Middle frontal gyrus (tissue), 1 donor: ENCODE results near the gene KCNK1.

Source experiments
- DNase-seq: peaks from one replicate; pipeline ENCODE4 v3.0.0-alpha.2; 2015; ENCODE audit warnings: low spot score; ENCODE audit errors: extremely low spot score

KCNK1 gene

DNA sequence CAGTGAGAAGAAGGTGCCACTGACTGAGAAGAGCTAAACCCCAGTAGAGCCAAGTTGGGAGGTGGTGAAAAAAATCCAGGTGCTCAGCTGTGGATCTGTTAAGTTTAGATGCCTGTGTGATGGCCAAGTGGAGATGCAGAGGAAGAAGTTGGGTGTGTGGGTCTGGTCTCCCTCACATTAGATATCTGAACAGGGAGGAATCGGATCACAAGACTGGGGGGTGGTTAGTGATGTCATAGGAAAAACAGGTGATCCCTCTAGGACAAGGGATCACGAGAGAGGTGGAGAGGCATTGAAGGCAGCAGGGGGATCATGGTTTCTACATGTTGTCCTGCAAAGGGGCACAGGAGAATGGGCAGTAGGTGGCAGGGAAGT is 22.6 kb downstream of the KCNK1 start:
- DNase-seq = no peak

DNA sequence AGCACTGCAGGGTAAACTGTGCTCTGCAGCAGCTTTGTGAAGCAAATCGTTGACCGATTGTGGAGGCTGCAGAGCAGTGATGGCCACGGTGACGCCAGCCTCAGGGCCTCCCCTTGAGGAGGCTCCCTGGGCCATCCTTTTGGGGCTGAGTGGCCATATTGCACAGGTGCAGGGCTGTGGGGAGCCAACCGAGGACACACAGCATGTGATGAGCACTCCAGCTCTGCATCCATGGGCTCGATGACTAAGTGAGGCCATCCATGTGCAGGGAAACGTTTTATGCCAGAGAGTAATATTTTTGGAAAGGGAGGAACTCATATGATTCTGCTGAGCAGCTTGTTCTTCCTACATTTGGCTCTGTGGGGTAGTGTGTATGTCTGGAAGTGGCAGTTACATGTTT is 24.6 kb downstream of the KCNK1 start:
- DNase-seq = no peak

DNA sequence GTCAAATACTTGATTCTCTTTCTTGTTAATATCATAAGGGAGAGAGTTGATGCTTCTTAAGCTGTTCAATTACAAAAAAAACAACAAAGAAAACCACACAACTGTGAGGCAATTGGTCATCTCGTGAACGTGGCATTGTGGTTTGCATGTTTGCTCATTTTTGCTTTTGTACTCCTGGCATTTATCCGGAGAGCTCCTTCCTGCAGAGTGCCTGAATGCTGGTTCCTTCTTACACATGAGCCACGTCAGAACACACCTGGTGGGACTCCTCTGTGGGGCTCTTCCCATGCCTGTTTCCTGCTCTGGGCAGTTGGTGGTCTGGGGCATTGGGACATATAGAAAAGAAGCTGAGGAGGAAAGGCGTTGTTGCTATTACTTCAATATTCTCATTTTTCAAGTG is 25.7 kb downstream of the KCNK1 start:
- DNase-seq = no peak

DNA sequence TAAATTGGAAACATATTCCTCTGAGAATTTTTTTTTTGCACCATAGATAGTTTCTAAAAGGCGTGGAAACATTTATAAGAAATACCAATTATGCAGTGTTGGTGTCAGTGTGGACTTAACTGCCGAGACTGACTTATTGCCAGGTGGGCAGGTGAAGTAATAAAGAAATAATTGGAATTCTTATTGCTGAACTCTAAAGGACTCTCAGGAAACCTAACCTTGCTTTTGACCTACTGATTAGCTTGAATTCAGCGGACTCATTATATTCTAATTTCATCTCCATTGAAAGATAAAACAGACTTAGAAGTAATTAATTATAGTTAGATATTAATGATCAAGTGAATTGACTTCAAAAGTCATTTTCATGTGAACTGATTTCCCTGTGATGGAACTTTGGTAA is 26.3 kb downstream of the KCNK1 start:
- no peak for DNase-seq

DNA sequence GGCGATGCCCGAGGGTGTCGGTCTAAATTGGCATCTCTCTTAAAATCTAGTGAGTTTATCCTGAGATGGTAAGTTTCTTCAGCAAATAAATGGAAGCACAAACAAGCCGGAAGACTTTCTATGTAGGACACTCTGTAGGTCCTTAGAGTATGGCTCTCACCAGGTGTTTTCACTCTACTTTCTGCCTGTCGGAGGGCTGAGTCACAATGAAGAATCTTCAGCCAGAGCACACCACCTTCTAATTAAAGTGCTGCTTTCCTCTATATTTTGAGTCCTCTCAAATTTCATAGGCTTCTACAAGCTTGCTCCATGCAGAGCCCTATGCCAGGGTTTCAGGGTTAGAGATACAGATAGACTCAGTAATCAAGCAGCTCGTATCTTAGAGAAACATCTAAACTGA is 27.1 kb downstream of the KCNK1 start:
- DNase-seq = no peak

DNA sequence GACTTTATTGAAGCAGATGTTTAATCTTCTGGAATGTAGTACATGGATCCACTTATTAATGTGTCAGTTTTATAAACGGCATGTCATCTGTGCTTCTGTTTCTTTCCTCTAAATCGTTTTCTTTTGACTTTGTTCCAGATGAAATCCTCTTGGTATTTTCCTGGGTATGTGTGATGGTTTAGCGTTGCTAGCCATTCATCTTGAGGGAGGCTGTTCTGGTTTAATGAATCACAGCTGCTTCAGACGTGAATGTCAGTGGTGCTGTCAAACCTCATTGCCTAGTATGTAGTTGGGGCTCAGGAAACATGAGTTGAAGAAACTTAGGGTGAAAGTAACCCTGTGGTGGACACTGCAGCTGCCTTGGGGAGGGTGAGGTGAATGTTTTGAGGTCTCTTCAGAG is 33.2 kb downstream of the KCNK1 start:
- DNase-seq = no peak

DNA sequence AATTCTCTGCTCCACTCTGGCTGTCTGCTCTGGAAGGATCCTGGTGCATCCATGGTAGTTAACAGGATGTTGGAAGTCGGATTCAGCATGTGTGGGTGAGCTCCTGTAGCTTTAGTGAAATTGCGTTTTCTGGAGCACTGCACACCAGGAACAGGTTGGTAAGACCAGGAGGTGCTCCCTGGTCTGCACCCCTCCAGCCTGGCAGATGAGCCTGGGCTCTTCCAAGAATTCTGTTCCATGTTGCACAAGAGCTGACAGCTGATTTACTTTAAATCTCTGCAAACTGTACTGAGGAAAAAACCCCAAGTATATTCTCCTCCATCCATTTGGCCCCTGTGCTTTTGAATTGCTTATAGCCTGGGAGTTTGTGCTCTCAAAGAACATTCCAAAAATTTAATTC is 33.7 kb downstream of the KCNK1 start:
- DNase-seq = no peak

DNA sequence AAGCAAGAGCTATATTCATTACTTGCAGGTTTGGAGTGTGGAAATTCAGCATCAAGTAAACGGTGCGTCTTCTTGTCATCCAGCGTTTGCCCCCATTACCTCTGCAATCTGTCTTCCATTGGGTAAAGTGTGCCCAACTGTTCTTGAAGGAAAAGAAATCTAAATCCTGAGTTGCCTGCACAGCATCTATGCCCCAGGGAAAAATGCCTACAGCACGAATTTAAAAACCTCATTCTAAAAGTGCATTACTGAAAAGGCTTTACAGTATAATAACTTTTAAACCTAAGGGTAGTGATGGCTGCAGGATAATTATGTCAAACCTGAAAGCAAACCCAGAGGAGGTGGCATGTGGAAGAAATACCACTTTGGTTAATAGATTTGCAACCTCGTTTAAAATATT is 37.2 kb downstream of the KCNK1 start:
- no peak for DNase-seq

DNA sequence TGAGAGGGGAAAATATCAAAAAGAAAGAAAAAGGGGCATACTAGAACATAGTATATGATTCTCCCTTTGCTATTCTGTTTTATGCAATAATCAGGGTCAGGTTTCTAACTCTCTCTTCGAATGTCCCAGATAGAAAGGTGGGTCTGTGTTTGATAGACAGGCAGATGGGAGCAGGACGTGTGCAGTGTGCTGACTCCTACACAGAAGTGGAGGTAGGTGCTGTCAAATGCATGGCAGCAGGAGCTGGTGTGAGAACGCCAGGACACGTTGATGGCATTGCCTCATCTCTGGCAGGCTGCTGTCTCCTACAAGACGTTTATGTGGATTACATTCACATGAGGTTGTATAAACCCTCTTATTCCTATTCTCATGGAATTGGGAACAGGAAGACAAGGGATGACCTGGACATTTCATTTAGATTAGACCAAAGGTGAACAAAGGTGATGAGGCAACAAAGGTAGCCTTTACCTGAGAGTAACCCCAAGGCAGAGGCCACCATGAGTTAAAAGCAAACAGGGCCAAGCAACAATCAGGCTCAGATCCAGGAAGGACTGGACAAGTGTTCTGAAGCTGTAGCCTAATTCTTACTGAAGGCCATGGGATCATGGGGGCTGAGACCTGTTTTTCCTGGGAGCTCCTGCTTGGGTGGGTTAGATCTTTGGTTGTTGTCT is 37.8 kb downstream of the KCNK1 start:
- DNase-seq = no peak

DNA sequence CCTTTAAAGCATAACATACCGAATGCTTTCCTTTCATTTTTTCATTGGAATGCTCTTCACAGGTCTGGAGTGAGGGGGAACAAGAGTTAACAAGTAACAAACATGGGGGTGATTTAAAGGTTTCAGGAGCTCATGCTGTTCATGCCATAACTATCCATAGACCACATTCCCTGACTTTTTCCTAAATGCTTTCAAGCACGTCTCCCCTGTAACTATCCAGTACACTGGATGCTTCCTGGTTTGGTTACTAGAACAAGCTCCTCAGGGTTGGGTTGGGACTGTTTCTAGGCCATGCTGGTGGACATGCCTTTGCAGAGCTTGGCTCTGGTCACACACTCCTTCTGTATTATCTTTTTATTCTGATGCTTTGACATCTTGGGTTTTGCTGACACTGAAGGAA is 38.6 kb downstream of the KCNK1 start:
- DNase-seq = no peak

DNA sequence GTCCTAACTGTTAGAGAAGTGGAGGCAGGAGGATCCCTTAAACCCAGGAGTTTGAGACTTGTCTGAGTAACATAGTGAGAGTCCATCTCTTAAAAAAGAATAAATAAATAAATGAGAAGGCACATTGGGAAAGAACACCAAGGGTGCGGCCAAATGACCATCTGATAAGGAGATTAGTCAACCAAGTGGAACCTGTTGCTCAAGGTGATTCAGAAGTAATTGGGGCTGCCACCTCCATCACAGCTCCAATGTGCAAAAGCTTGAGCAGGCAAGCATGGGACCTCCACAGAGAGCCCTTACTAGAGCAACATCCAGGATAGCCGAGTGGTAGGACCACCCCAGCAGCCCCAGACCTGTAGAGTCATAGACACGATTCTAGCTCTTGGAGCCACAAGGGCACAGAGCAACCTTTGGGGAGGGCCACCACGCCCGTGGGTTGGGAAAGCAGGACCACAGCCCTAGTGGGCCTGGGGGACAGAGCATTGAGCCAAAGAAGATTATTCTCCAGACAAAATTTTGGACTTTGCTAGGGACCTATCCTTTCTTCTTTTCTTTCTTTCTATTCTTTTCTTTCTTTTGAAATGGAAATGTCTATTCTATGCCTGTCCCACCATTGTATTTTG is 40.9 kb downstream of the KCNK1 start:
- DNase-seq = no peak

DNA sequence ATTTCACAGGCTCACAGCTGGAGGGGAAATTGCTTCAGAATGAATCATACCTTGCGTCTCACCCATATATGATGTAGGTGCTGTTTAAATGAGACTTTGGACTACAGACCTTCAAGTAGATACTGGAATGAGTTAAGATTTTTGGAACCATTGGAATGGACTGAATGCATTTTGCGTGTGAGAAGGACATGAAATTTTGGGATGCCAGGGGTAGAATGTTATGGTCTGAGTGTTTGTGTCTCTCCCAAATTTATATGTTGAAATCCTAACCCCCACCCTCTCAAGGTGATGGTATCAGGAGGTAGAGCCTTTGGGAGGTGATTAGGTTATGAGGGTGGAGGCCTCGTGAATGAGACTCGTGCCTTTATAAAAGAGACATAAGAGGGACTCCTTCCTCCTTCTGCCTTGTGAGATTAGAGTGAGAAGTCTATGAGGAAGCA is 41.4 kb downstream of the KCNK1 start:
- no peak for DNase-seq

DNA sequence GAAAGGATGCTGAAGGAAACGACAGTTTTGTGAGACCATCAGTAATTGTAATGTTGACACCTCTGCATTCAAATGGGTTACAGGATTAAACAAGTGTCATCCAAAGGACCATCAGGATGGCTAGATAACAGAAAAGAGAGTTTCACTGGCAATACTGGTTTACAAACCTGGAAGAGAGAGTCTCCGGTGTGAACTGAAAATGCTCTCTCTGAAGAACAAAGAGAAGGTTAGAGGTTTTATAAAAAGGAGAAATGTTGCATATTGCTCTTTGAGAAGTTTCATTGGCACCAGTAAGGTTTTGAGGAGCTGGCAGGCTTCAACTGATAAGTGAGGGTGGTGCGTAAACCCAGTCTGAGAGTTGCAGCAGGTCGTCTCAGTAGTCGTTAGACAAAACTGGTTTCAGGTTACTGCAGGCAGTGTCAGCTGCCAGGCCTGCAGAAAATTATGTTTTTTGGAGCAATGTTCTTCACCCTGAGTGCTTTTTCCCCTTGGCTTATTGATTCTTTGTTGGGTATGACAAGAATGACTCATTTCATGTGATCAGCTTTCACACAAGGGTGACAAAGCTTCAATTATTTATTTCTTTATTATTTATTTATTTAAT is 42.2 kb downstream of the KCNK1 start:
- no peak for DNase-seq

DNA sequence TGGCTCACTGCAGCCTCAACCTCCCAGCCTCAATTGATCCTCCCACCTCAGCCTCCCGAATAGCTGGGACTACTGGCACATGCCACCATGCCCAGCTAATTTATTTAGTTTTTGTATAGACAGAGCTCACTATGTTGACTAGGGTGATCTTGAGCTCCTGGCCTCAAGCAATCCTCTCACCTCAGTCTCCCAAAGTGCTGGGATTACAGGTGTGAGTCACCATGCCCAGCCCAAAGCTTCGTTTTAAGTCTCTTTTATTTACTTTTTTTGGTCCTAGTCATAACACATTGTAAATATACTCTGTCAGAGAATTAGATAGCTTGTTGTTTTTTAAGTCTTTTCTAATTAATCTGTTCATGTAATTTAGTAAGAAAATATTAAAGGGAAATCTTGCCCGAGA is 42.8 kb downstream of the KCNK1 start:
- DNase-seq = no peak

DNA sequence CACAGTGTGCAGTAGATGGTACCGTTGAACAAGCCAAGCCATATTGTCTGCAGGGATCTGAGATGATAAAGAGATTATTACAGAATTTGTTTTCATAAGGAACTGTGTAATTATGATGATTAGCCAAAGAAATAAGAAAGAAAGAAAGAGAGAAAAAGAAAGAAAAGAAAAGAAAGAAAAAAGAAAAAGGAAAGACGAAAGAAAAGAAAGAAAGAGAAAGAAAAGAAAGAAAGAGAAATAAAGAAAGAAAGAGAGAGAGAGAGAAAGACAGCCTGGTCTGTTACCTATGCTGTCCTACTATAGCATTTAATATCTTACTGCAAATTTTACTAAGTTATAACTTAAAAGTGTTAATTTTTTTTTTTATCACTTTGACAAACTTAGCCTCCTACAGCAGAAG is 43.6 kb downstream of the KCNK1 start:
- DNase-seq = no peak

DNA sequence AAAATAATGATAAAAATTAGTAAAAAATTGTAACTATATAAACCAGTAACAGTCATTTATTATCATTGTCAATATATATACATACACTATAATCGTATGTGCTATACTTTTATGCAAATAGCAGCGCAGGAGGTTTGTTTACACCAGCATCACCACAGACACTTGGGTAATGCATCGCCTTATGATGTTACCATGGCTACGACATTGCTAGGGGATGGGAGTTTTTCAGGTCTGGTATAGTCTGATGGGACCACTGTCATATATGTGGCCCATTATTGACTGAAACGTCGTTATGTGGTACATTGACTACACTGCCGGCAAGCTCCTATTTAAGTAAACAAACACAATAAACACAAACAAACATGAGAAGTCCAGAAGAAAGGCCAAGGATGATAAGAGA is 45.6 kb downstream of the KCNK1 start:
- DNase-seq = no peak

DNA sequence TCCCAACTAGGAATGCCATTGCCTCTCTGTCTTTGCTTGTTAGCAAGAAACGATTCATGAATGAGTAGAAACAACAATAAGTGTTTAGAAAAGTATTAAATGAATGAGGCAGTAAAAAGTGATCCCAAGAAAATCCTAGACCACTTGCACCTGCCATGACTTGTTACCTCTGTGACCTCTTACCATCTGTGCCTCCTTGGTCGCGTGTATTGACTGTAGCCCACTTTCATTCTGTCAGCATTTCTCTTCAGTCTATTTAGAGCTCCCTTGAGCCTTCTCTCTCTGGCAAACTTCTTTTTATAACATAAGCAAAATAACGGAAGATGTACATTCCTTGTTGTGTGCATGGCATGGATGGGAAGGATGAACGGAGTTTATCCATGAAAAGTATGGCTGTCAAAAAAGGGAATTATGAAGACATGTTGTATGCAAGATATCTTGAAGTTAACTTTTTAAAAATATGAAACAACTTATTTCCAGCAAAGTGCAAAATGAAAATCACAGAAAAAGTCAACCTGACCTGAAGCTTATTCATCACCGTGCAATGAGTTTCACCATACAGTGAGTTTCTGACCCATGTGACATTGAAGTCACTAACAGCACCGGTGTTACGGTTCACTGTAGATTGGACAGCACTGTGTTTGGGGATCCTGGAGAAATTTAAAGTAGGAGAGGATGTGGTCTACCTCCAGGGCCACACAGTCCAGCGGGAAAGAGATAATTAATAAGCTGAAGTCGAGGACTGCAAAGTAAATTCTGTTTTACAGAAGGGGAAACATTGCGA is 47.7 kb downstream of the KCNK1 start:
- no peak for DNase-seq

DNA sequence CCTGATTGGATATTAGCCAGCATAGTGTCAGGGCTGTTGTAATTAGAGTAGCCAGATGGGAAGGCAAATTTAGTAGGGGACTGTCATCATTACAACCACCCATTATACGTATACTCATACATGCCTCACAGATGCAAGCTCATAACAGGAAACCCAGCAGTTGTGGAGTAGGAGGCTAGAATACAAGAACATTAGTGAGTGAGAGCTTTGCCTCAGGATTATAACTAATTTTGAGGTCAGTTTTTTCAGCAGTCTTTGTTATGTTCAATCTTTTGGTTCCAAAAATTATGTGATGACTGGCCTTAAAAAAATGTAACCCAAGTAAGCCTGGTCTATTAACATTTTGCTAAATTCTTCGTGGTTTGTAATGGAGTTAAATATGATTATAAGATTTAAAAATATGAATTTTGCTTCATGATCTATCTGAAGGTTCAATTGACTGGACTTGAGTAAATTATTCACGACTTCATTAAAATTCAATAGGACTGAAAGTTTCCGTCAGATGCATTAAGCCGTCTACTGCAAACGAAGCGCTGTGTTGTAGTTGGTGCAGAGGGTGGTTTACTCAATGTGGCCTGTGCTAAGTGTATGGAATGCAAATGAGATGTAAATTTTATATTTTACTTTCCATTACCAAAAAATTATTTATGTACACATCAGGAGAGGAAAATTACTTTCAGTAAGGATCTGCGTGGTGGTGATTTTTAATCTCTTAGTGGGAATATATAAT is 48.8 kb downstream of the KCNK1 start:
- DNase-seq = no peak

DNA sequence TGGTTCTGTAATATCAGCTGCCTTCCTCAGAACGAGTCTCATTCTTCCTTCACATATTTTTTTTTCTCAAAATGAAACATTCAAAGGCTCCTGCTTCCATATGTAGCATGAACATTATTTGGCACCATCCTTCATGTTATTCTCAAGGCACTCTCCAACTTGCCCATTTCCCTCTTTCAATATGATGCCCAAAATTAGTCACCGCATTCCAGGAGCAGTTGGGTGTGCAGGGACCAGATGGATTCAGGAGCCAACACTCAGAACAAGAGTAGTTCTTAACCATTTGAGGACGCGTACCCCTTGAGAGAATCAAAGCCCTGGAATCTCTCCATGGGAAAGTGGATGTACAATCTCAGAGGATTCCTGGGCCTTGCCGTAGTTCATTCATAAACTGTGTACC is 50.3 kb downstream of the KCNK1 start:
- DNase-seq = no peak

DNA sequence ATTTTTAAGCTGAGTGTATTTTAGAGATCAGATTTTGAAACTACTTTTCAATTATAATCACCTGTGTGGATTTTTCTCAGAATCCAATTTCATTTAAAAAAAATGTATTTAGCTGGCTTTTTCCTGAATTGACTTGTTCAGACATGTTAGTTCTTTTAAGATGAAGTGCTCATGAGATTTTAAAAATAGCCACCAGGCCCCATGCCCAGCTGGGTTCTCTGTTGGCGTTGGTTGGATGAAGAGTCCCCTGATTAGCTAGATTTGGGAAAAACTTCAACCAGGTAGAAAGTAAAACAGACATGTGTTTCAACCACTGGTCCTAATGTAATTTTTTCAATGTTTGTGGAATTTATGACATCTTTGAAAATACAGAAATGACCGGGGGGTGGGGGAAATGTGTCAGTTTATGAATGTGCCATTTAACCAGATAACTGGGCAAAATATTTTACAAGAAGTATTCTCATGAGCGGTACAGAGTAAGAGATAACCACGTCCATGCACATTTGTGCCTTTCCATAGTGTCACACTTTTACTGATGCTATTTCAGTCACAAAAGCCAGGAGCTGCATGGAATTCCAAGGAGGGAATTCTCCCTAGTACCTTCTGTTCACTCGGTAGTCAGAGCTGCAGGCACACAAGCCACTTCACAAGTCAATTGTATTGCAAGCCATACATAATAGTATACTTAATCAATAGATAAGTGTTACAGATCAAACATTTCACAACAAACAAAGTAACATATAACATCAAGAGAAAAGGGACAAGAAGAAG is 51.1 kb downstream of the KCNK1 start:
- no peak for DNase-seq
